Peyer's patch (tissue), 4 donors: Measurements from ENCODE around the gene DLGAP1.

Source experiments
- CTCF ChIP-seq, 6 experiments: fragments of 450-650 bp in 4 of 6; fragments of 200-600 bp in 2 of 6; sonication (generic) in 1 of 6; IDR thresholded peaks; one replicate each; pipeline ENCODE4 v1.5.1; 2017 to 2019; ENCODE audit warnings: antibody characterized with exemption in 6 of 6, mild to moderate bottlenecking in 3 of 6, moderate library complexity in 1 of 6
- POLR2A ChIP-seq, 2 donors: fragments of 450-650 bp; IDR thresholded peaks; one replicate each; pipeline ENCODE4 v1.5.1; 2017; ENCODE audit warnings: antibody characterized with exemption in 2 of 2, mild to moderate bottlenecking in 2 of 2, moderate library complexity in 2 of 2

- TF ChIP-seq CTCF (IDR thresholded peaks at IDR 0.05) (no peak), POLR2A (IDR thresholded peaks at IDR 0.05) (no peak)
These were observed 631.0 kb downstream of the DLGAP1 start for GRCh38 chr18:3824101-3824500.
